Fibroblast of pulmonary artery (primary cell): ENCODE data around the gene CARD11.
A peak's percentile ranks its signal among the peaks of the same experiment; 100 is the strongest.

Experiments used
- DNase-seq: peaks from one replicate; pipeline ENCODE4 v3.0.0-alpha.2; 2010; ENCODE audit warnings: low read depth
- H3K4me3 ChIP-seq: replicated peaks from 2 replicates; pipeline ENCODE4 v1.5.1; 2011; ENCODE audit warnings: low read depth, mild to moderate bottlenecking, control low read depth, low read length, moderate library complexity
- TF ChIP-seq, protein P1 (sequence below): IDR thresholded peaks from 2 replicates; pipeline ENCODE4 v1.5.1; 2011; ENCODE audit warnings: mild to moderate bottlenecking, control low read depth, low read length, inconsistent platforms; ENCODE audit errors: missing control alignments

Gene CARD11

DNA sequence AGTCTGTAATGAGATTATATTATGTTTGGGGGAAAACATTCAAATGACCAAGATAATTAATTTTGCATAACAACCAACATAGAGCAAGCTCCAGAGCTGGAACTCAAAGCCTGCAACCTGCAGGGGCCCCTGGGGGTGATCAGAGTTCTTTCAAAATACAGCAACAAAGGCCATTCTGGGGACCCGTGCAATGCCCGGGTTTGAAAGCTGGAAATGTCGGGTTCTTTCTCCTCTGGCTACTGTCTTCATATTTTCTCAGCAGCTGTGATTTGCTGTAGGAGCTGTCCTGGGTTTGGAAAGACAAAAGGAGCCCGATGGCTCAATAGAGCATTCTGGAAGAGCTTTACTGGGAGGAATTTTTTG, 30.8 kb upstream of the CARD11 start:
- no peak for DNase-seq
- TF ChIP-seq, protein P1, sequence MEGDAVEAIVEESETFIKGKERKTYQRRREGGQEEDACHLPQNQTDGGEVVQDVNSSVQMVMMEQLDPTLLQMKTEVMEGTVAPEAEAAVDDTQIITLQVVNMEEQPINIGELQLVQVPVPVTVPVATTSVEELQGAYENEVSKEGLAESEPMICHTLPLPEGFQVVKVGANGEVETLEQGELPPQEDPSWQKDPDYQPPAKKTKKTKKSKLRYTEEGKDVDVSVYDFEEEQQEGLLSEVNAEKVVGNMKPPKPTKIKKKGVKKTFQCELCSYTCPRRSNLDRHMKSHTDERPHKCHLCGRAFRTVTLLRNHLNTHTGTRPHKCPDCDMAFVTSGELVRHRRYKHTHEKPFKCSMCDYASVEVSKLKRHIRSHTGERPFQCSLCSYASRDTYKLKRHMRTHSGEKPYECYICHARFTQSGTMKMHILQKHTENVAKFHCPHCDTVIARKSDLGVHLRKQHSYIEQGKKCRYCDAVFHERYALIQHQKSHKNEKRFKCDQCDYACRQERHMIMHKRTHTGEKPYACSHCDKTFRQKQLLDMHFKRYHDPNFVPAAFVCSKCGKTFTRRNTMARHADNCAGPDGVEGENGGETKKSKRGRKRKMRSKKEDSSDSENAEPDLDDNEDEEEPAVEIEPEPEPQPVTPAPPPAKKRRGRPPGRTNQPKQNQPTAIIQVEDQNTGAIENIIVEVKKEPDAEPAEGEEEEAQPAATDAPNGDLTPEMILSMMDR: no peak
- H3K4me3 ChIP-seq: no peak overlapping the region

- no peak overlapping the region for H3K4me3 ChIP-seq
- TF ChIP-seq, protein P1: no peak
- no peak for DNase-seq
These were observed 30.2 kb upstream of the CARD11 start for GRCh38 chr7:3073763-3074458.

- TF ChIP-seq, protein P1: no peak
- no peak for DNase-seq
- H3K4me3 ChIP-seq: no peak overlapping the region
These were observed 27.2 kb upstream of the CARD11 start for GRCh38 chr7:3070908-3071307.

DNA sequence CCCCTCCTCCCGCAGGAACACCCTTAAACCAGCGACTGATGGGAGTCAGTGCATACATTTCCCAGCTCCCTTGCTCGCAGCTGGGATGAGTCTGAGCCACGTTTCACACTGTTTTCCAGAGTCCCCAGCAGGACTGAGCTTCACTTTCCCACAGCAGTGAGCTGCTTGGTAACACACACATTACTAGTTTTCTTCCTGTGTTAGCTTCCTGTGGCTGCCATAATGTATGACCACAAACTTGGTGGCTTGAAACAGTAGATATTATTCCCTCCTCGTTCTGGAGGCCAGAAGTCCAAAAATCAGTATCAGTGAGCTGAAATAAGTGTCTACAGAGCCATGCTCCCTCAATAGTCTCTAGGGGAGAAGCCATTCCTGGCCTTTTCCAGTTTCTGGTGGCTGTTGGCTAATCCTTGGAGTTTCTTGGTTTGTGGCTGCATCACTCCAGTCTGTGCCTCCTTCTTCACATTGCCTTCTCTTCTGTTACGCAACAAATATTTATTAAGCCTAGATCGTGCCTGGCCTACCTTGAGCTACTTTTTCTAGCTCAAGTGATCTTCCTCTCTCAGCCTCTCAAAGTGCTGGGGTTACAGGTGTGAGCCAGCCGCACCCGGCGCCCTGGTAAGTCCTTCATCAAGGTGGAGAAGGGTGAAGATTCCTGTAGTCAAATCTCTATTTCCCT, 26.2 kb upstream of the CARD11 start:
- DNase-seq: no peak
- H3K4me3 ChIP-seq: no peak overlapping the region
- TF ChIP-seq, protein P1: no peak

DNA sequence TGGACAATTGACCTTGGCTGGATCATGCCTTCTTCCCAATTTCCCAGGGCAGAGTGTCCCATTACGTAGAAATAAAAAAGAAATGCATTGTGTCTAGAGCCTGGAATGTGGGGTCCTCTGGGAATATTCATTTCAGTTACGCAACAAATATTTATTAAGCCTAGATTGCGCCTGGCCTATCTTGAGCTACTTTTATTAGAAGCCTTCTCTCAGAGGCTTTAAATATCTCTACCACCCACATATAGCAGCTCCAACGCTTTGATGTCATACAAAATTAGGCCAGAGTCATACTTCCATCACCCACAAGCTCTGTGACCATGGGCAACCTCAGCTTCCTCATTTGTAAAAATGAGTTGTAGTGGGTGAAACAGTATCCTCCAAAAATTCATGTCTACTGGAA, 24.9 kb upstream of the CARD11 start:
- DNase-seq: peak; percentile 35
- TF ChIP-seq, protein P1: no peak
- no peak overlapping the region for H3K4me3 ChIP-seq

DNA sequence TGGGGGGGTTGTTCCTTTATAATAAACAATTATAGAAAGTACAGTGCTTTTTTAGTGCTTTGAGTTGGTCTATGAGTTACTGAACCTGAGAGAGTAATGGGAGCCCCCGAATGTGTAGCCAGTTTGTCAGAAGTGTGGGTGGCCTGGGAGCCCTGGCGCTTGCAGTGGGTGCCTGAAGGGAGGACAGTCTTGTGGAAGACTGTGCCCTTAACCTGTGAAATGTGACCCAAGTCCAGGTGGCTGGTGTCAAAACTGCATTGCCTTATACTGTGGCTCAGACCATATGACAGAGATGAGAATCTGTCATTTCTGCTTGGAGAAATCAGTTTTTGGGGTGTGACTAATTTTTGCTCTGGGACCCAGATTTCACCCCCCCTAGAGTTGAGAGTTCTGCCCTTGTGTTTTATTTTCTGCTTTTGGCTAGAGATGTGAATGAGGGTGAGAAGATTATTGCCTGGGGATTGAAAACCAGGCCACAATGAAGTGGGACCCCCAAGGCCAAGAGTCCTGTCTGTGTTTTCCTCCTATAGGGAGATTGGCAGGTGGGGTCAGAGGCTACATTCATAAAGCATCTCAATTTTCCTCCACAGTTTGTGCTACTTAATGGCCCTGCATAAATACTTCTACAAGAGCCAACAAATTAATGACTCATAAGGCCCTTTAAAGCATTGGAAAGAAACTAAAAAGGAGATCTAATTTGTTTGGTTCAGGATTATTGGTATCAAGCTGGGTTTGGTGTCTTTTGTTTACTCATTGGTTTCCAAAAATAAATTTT, 24.1 kb upstream of the CARD11 start:
- TF ChIP-seq, protein P1: no peak
- no peak for DNase-seq
- H3K4me3 ChIP-seq: no peak overlapping the region
